Nephron (organoid): Measurements from ENCODE around the gene USP30.

Experiments
- H3K27ac Mint-ChIP-seq, 3 experiments: 2 replicates each; pipeline ENCODE4 v1.8.0; 2020; ENCODE audit warnings: mixed read lengths in 3 of 3, mild to moderate bottlenecking in 2 of 3, moderate library complexity in 1 of 3
- H3K27me3 Mint-ChIP-seq: 2 replicates; pipeline ENCODE4 v1.8.0; 2021; ENCODE audit warnings: low read depth, mild to moderate bottlenecking, moderate library complexity, mixed read lengths
- H3K36me3 Mint-ChIP-seq: 2 replicates; pipeline ENCODE4 v1.8.0; 2020; ENCODE audit warnings: low read depth, mixed read lengths
- H3K4me1 Mint-ChIP-seq: 2 replicates; pipeline ENCODE4 v1.8.0; 2020; ENCODE audit warnings: mixed read lengths
- H3K4me3 Mint-ChIP-seq, 3 experiments: 2 replicates each; pipeline ENCODE4 v1.8.0; 2020; ENCODE audit warnings: mild to moderate bottlenecking in 3 of 3, mixed read lengths in 3 of 3, moderate library complexity in 2 of 3
- H3K9me3 Mint-ChIP-seq: 2 replicates; pipeline ENCODE4 v1.8.0; 2020; ENCODE audit warnings: mixed read lengths
- TF ChIP-seq, protein P1 (sequence below), 3 experiments: fragments of 200-600 bp; sonication (generic); IDR thresholded peaks; one replicate each; pipeline ENCODE4 v1.5.0; 2021; ENCODE audit warnings: antibody characterized with exemption in 3 of 3; ENCODE audit not compliant: unreplicated experiment in 3 of 3

USP30 gene

DNA sequence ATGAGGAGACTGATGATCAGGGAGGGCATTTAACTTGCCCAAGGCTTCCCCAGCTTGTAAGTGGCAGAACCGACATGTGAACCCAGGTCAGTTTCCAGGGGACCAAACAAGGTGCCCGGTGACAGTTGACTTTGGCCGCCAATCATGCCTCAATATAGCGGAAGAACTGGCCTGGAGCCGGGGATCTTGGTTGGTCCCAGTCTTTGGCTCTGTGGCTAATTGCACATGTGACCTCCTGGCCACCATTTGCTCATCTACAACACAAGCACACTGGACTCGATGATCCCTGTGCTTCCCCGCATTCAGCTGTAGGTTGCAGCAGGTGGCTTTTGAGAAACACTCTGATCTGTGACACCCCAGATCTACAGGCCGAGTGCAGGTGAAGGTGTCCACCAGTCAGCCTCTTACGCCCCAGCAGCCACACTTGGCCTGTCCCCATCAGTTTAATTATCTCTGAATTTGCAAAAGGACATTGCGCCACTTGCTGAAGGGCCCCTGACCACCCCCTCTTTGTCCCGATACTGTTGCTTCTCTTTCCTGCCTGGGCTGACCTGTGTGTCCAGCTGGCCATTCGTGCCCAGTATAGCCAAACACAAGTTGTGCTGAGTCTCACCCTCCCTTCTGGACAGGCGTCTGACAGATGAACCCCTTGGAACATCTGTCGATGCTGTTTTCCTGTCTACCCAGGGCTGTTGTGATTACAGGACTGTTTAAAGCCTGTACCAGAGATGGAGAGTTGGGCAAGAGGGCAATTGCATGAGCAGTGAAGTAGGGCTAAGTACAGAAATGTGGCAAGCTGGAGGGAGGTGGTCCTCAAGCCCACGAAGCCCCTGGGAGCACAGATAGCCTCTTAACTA, 78.1 kb downstream of the USP30 start:
- peak overlapping the region; percentile 0 to 44 (median 14) for H3K27ac Mint-ChIP-seq
- no peaks in the 10 kb centered on the region for H3K36me3 Mint-ChIP-seq
- H3K4me1 Mint-ChIP-seq, result peaks cover 30% of the 10 kb centered on the region
- peak overlapping the region in 1 of 3 experiments; percentile 13 for H3K4me3 Mint-ChIP-seq
- peaks cover 9% of the 10 kb centered on the region for H3K27me3 Mint-ChIP-seq
- H3K9me3 Mint-ChIP-seq, result peaks cover 9% of the 10 kb centered on the region
- TF ChIP-seq, protein P1, sequence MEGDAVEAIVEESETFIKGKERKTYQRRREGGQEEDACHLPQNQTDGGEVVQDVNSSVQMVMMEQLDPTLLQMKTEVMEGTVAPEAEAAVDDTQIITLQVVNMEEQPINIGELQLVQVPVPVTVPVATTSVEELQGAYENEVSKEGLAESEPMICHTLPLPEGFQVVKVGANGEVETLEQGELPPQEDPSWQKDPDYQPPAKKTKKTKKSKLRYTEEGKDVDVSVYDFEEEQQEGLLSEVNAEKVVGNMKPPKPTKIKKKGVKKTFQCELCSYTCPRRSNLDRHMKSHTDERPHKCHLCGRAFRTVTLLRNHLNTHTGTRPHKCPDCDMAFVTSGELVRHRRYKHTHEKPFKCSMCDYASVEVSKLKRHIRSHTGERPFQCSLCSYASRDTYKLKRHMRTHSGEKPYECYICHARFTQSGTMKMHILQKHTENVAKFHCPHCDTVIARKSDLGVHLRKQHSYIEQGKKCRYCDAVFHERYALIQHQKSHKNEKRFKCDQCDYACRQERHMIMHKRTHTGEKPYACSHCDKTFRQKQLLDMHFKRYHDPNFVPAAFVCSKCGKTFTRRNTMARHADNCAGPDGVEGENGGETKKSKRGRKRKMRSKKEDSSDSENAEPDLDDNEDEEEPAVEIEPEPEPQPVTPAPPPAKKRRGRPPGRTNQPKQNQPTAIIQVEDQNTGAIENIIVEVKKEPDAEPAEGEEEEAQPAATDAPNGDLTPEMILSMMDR (IDR thresholded peaks at IDR 0.05; ENCODE audit: unreplicated experiment in 3 of 3), result no peak

DNA sequence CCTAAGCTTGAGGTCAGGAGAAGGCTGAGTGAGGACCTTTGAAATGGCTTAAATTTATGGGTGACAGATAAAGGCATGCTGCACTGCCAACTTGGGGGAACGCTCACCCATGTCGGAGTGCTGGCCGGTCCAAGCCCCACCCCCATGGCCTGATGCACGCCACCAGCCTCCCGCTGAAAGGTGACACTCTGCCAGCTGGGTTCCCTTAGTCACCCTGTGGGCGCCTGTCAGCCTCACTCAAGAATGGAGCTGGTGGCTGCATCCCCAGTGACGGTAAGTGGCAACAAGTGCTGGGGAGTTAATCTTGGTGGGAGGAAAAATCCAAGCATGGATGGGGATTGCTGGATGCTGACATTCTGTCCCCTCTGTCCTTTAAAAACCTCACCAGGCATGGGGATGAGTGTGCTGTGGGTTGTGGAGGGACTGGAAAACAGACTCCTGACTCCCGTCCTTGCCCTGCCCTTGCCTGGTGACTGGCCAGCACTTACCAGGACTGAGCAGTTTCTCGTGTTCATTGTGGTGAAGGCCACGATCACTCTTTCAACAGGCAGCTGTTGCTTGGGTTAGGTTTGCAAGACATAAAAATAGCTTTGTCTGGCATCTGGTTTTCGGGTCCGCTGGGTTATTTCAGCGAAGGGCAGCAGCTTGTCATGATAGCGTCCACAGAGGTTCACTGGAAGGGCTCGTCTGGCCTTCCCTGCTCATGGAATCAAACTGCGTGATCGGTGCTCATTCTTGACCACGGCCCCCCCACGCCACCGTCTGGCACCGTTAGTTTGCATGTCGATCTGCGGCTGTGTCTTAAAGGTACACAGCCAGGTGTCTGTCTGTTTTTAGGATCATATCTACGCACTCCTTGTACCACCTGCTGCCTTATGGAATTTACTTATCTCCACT, 79.0 kb downstream of the USP30 start:
- Mint-ChIP-seq H3K4me1 (peaks cover 30% of the 10 kb centered on the region), H3K9me3 (peaks cover 10% of the 10 kb centered on the region), H3K36me3 (no peaks in the 10 kb centered on the region), H3K27me3 (peaks cover 6% of the 10 kb centered on the region), H3K4me3 (peak overlapping the region in 2 of 3 experiments; percentile 5 to 54), H3K27ac (peak overlapping the region; percentile 14 to 44 (median 37))
- TF ChIP-seq, protein P1 (IDR thresholded peaks at IDR 0.05; ENCODE audit: unreplicated experiment in 3 of 3), result no peak

DNA sequence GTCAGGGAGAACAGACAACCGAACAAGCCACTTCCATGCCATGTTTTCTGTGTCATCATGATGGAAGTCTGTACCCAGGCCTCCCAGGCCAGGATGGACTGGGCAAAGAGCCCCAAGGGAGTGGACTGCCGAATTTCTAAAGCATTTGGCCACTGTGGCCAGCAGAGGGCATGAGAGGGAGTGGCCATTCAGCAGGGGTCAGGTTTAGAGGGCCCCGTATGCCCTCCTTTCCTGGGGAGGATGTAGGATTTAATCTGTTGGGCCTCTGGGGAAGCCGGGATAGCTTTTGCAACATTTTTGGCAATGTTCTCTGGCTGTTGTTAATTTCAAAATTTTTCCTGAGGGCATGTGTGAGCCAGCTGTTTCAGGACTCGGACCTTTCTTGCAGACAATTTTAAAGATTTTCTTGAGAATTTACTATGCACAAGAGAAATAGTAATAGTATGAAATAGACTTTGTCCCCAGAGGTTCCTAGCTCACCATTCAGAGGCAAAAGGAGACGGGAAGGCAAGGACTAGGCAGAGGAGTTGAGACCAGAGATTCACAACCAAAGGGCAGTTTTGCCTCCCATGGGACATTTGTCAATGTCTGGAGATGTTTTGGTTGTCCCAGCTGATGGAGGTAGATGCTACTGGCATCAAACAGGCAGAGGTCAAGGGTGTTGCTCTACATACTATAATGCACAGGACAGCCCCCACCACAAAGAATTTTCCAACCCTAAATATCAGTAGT, 82.0 kb downstream of the USP30 start:
- Mint-ChIP-seq H3K27ac (no peak overlapping the region), H3K27me3 (peaks cover 12% of the 10 kb centered on the region), H3K4me3 (no peak overlapping the region), H3K4me1 (peaks cover 29% of the 10 kb centered on the region), H3K36me3 (peaks cover 7% of the 10 kb centered on the region), H3K9me3 (peaks cover 15% of the 10 kb centered on the region)
- TF ChIP-seq, protein P1 (IDR thresholded peaks at IDR 0.05; ENCODE audit: unreplicated experiment in 3 of 3), result peak in 1 of 3 experiments; percentile 29

DNA sequence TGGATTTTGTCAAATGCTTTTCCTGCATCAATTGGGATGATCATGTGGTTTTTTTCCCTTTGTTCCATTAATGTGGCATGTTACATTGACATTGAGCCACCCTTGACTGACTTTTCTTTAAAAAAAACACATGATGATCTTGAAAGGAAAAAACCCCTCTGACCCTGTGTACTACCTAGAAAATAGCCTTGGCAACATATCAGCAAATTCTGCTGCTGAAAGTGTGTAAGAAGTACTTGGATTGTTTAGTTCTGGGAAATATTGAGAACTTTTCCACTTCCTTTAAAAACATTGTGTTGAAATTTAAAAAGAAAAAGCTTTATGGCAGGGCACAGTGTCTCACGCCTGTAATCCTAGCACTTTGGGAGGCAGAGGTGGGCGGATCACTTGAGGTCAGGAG, 84.7 kb downstream of the USP30 start:
- Mint-ChIP-seq H3K4me3 (no peak overlapping the region), H3K36me3 (peaks cover 16% of the 10 kb centered on the region), H3K27ac (no peak overlapping the region), H3K4me1 (peaks cover 6% of the 10 kb centered on the region), H3K27me3 (peaks cover 9% of the 10 kb centered on the region), H3K9me3 (peaks cover 15% of the 10 kb centered on the region)
- TF ChIP-seq, protein P1 (IDR thresholded peaks at IDR 0.05; ENCODE audit: unreplicated experiment in 3 of 3), result no peak
